ENCODE data around the gene LFNG.

Gene LFNG

GRCh38 chr7:2483494-2483893 lies 36.1 kb upstream of the LFNG start:
- Histone ChIP-seq H3K27me3 (ENCODE audit: control insufficient read depth, low read length) (no peaks in the 10 kb centered on the region), H3K27ac (ENCODE audit: low read depth, low read length) (no peak overlapping the region), H3K4me3 (ENCODE audit: low read length) (no peak overlapping the region), H3K4me2 (ENCODE audit: low read length) (no peak overlapping the region), H3K9me3 (ENCODE audit: control insufficient read depth, insufficient read depth, low read length) (no peaks in the 10 kb centered on the region), H4K20me1 (ENCODE audit: control insufficient read depth, insufficient read depth, low read depth, low read length) (no peaks in the 10 kb centered on the region; the same call in 1 of the 2 replicates), H3K79me2 (ENCODE audit: control insufficient read depth, low read length) (no peaks in the 10 kb centered on the region), H3K4me1 (ENCODE audit: control insufficient read depth, low read length) (no peaks in the 10 kb centered on the region), H3K36me3 (ENCODE audit: control insufficient read depth, low read length) (no peaks in the 10 kb centered on the region), H3K9me2 (replicated peaks; ENCODE audit: control insufficient read depth, low read length) (no peaks in the 10 kb centered on the region), H3F3A (ENCODE audit: control insufficient read depth, insufficient read depth) (no peaks in the 10 kb centered on the region)
- TF ChIP-seq CTCF (IDR thresholded peaks at IDR 0.05; ENCODE audit: low read depth, low read length, poor library complexity, severe bottlenecking) (no peak), EZH2phosphoT487 (IDR thresholded peaks at IDR 0.05; ENCODE audit: borderline replicate concordance, low read length) (no peak)

- H3K9me3 ChIP-seq (ENCODE audit: control insufficient read depth, insufficient read depth, low read length), result no peaks in the 10 kb centered on the region
- TF ChIP-seq CTCF (IDR thresholded peaks at IDR 0.05; ENCODE audit: low read depth, low read length, poor library complexity, severe bottlenecking), result no peak
- TF ChIP-seq EZH2phosphoT487 (IDR thresholded peaks at IDR 0.05; ENCODE audit: borderline replicate concordance, low read length), result no peak
- H3K79me2 ChIP-seq (ENCODE audit: control insufficient read depth, low read length), result no peaks in the 10 kb centered on the region
- H3K36me3 ChIP-seq (ENCODE audit: control insufficient read depth, low read length), result no peaks in the 10 kb centered on the region
- no peaks in the 10 kb centered on the region for H3K9me2 ChIP-seq (replicated peaks; ENCODE audit: control insufficient read depth, low read length)
- peaks cover 3% of the 10 kb centered on the region; the same call in 1 of the 2 replicates for H3K27me3 ChIP-seq (ENCODE audit: control insufficient read depth, low read length)
- H3K4me2 ChIP-seq (ENCODE audit: low read length), result no peak overlapping the region
- no peaks in the 10 kb centered on the region for H3F3A ChIP-seq (ENCODE audit: control insufficient read depth, insufficient read depth)
- no peaks in the 10 kb centered on the region for H3K4me1 ChIP-seq (ENCODE audit: control insufficient read depth, low read length)
- no peak overlapping the region for H3K27ac ChIP-seq (ENCODE audit: low read depth, low read length)
- no peaks in the 10 kb centered on the region; the same call in 1 of the 2 replicates for H4K20me1 ChIP-seq (ENCODE audit: control insufficient read depth, insufficient read depth, low read depth, low read length)
- H3K4me3 ChIP-seq (ENCODE audit: low read length), result no peak overlapping the region
These were observed 34.7 kb upstream of the LFNG start for GRCh38 chr7:2484868-2485267.

- no peak overlapping the region for H3K4me2 ChIP-seq (ENCODE audit: low read length)
- H3K4me1 ChIP-seq (ENCODE audit: control insufficient read depth, low read length), result no peaks in the 10 kb centered on the region
- no peaks in the 10 kb centered on the region for H4K20me1 ChIP-seq (ENCODE audit: control insufficient read depth, insufficient read depth, low read depth, low read length)
- no peak overlapping the region for H3K4me3 ChIP-seq (ENCODE audit: low read length)
- H3K27me3 ChIP-seq (ENCODE audit: control insufficient read depth, low read length), result peaks cover 3% of the 10 kb centered on the region; the same call in 1 of the 2 replicates
- no peaks in the 10 kb centered on the region for H3K79me2 ChIP-seq (ENCODE audit: control insufficient read depth, low read length)
- no peaks in the 10 kb centered on the region for H3K9me3 ChIP-seq (ENCODE audit: control insufficient read depth, insufficient read depth, low read length)
- TF ChIP-seq EZH2phosphoT487 (IDR thresholded peaks at IDR 0.05; ENCODE audit: borderline replicate concordance, low read length) (no peak), CTCF (IDR thresholded peaks at IDR 0.05; ENCODE audit: low read depth, low read length, poor library complexity, severe bottlenecking) (no peak)
- no peak overlapping the region for H3K27ac ChIP-seq (ENCODE audit: low read depth, low read length)
- H3F3A ChIP-seq (ENCODE audit: control insufficient read depth, insufficient read depth), result no peaks in the 10 kb centered on the region
- H3K36me3 ChIP-seq (ENCODE audit: control insufficient read depth, low read length), result no peaks in the 10 kb centered on the region
- no peaks in the 10 kb centered on the region for H3K9me2 ChIP-seq (replicated peaks; ENCODE audit: control insufficient read depth, low read length)
These were observed 31.8 kb upstream of the LFNG start for GRCh38 chr7:2487586-2488271.
